SK-N-MC (cell line): ENCODE data around the gene IHH.

Experiments used
- EZH2 ChIP-seq: fragments of 200-600 bp; sonication (generic); IDR thresholded peaks from one replicate; pipeline ENCODE4 v1.6.1; 2017; ENCODE audit warnings: antibody characterized with exemption
- POLR2AphosphoS5 ChIP-seq: IDR thresholded peaks from 2 replicates; pipeline ENCODE4 v1.6.1; 2012; ENCODE audit warnings: mild to moderate bottlenecking, low read depth, low read length, borderline replicate concordance

DNA sequence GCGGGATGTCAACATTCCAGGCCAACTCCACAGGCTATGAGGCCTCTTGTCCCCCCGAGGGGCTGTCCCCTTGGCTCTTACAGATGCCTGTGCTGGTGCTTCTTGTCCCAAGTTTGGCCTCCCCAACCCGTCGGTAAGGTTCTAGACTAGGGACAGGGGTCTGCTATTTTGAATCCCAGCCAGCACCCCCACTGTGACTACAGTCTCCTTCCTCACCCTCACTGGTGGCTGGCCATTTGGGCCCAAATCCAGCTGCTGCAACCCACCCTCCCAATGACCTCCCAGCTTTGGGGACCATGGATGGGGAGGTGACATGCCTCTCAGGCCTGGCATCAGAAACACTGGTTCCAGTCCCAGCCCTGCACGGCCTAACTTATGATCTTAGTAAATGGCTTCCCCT lies 38.1 kb downstream of the IHH start:
- TF ChIP-seq POLR2AphosphoS5: no peak
- no peak for TF ChIP-seq EZH2
